Suprapubic skin (tissue), 3 donors: Measurements from ENCODE around the gene CPNE4.

ENCODE experiments used
- POLR2A ChIP-seq, 2 donors: fragments of 450-650 bp; IDR thresholded peaks; one replicate each; pipeline ENCODE4 v1.6.1; 2017; ENCODE audit warnings: antibody characterized with exemption in 2 of 2, mild to moderate bottlenecking in 2 of 2, moderate library complexity in 2 of 2
- TF ChIP-seq, protein P1 (sequence below), 2 donors: fragments of 200-600 bp in 1 of 2; fragments of 450-650 bp in 1 of 2; sonication (generic) in 1 of 2; IDR thresholded peaks; one replicate each; pipeline ENCODE4 v1.5.1; 2016 to 2019; ENCODE audit warnings: antibody characterized with exemption in 2 of 2, mild to moderate bottlenecking in 1 of 2, moderate library complexity in 1 of 2

DNA sequence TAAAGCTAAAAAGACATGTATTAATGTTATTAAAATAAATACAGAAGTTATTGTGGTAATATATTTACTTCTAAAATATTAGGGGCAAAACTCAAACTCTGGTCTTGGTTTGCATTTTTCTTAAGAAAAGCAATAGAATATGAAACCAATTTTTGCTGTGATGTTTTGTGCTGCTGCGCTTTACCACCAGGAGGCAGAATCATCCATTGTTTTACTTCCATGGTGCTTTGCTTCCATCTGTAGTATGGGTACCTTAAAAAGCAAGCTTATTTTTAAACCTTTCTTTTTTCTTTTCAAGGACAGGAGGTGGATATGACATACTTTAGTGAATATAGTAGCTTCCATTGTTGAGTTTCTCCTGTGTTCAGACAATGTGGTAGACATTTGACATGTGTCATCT is 485.5 kb downstream of the CPNE4 start:
- TF ChIP-seq, protein P1, sequence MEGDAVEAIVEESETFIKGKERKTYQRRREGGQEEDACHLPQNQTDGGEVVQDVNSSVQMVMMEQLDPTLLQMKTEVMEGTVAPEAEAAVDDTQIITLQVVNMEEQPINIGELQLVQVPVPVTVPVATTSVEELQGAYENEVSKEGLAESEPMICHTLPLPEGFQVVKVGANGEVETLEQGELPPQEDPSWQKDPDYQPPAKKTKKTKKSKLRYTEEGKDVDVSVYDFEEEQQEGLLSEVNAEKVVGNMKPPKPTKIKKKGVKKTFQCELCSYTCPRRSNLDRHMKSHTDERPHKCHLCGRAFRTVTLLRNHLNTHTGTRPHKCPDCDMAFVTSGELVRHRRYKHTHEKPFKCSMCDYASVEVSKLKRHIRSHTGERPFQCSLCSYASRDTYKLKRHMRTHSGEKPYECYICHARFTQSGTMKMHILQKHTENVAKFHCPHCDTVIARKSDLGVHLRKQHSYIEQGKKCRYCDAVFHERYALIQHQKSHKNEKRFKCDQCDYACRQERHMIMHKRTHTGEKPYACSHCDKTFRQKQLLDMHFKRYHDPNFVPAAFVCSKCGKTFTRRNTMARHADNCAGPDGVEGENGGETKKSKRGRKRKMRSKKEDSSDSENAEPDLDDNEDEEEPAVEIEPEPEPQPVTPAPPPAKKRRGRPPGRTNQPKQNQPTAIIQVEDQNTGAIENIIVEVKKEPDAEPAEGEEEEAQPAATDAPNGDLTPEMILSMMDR (IDR thresholded peaks at IDR 0.05) = no peak
- TF ChIP-seq POLR2A (IDR thresholded peaks at IDR 0.05) = no peak
